B cell (primary cell): ENCODE measurements around the gene MEAK7. TPM values are rescaled to one million over a fixed set of nuclear protein-coding genes. Genes with fewer than 3 reads are reported as not detected.

ENCODE experiments used
- ATAC-seq: fragments of 200-7000 bp; cut with Tn5 transposase; one replicate; pipeline ENCODE4 v1.10.0; 2021; ENCODE audit warnings: low read depth, mild to moderate bottlenecking, moderate number of reproducible peaks, moderate library complexity
- CTCF ChIA-PET: fragments of 350-600 bp; sonication (Branson Sonifier 250); formaldehyde crosslinking; loops from one replicate; lab custom pipeline; 2021; ENCODE audit warnings: antibody characterized with exemption, inconsistent platforms; lab: Charles Lee
- POLR2A ChIA-PET: fragments of 350-600 bp; sonication (Branson Sonifier 250); formaldehyde crosslinking; loops from one replicate; lab custom pipeline; 2021; ENCODE audit warnings: antibody characterized with exemption; lab: Charles Lee
- DNase-seq: peaks from one replicate; pipeline ENCODE4 v3.0.0; 2013
- H2AFZ ChIP-seq: 2 replicates; pipeline ENCODE4 v1.6.1; 2012; ENCODE audit warnings: mild to moderate bottlenecking, low read depth, low read length; ENCODE audit not compliant: insufficient read depth, poor library complexity, severe bottlenecking
- H3K27ac ChIP-seq, 2 donors: 1 replicate in 1 of 2; 2 replicates in 1 of 2; pipeline ENCODE4 v1.5.1; 2012 to 2013; ENCODE audit warnings: low read length in 2 of 2, mild to moderate bottlenecking in 2 of 2, moderate library complexity in 1 of 2
- H3K27me3 ChIP-seq, 4 experiments: fragments of 200-600 bp in 1 of 4; sonication (generic) in 1 of 4; replicated peaks in 1 of 4; 1 replicate in 2 of 4; 2 replicates in 2 of 4; pipeline versions ENCODE4 v1.6.1 to v1.7.0; 2013 to 2016; ENCODE audit warnings: low read length in 3 of 4, mild to moderate bottlenecking in 2 of 4, mixed read lengths in 1 of 4, moderate library complexity in 1 of 4; ENCODE audit not compliant: insufficient read depth in 4 of 4, control insufficient read depth in 3 of 4; ENCODE audit errors: control extremely low read depth in 1 of 4
- H3K36me3 ChIP-seq, 2 experiments: replicated peaks in 1 of 2; 1 replicate in 1 of 2; 2 replicates in 1 of 2; pipeline versions ENCODE4 v1.6.1 to v1.7.1; 2013; ENCODE audit warnings: low read length in 1 of 2; ENCODE audit not compliant: insufficient read depth in 2 of 2, control insufficient read depth in 1 of 2; ENCODE audit errors: control extremely low read depth in 1 of 2, extremely low read depth in 1 of 2
- H3K4me1 ChIP-seq, 2 donors: fragments of 200-600 bp in 1 of 2; sonication (generic) in 1 of 2; 1 replicate in 1 of 2; 2 replicates in 1 of 2; pipeline versions ENCODE4 v1.5.1 to v1.6.1; 2013 to 2017; ENCODE audit warnings: low read length in 2 of 2; ENCODE audit not compliant: control insufficient read depth in 2 of 2, insufficient read depth in 2 of 2
- H3K4me2 ChIP-seq: replicated peaks from 2 replicates; pipeline ENCODE3; 2012; ENCODE audit warnings: mild to moderate bottlenecking, low read depth, low read length; ENCODE audit not compliant: poor library complexity, severe bottlenecking
- H3K4me3 ChIP-seq, 5 experiments: fragments of 200-600 bp in 1 of 5; sonication (generic) in 1 of 5; 1 replicate in 3 of 5; 2 replicates in 2 of 5; pipeline versions ENCODE4 v1.5.1 to v1.7.0; 2011 to 2016; ENCODE audit warnings: low read length in 4 of 5, mild to moderate bottlenecking in 4 of 5, low read depth in 2 of 5, control low read depth in 1 of 5, moderate library complexity in 1 of 5; ENCODE audit not compliant: insufficient read depth in 1 of 5; ENCODE audit errors: control extremely low read depth in 1 of 5, extremely low read depth in 1 of 5
- H3K79me2 ChIP-seq: fragments of 200-600 bp; sonication (generic); one replicate; pipeline ENCODE4 v1.6.0; 2016; ENCODE audit warnings: low read length; ENCODE audit not compliant: control insufficient read depth, insufficient read depth
- H3K9ac ChIP-seq: fragments of 200-600 bp; sonication (generic); 2 replicates; pipeline ENCODE4 v1.6.1; 2017; ENCODE audit warnings: mild to moderate bottlenecking, low read length, moderate library complexity
- H3K9me3 ChIP-seq, 3 donors: one replicate each; pipeline versions ENCODE4 v1.6.1 to v1.7.1; 2013; ENCODE audit warnings: low read length in 2 of 3; ENCODE audit not compliant: control insufficient read depth in 2 of 3, insufficient read depth in 1 of 3; ENCODE audit errors: control extremely low read depth in 1 of 3
- H4K20me1 ChIP-seq: 2 replicates; pipeline ENCODE4 v1.6.0; 2012; ENCODE audit warnings: mild to moderate bottlenecking, low read length; ENCODE audit not compliant: insufficient read depth, control insufficient read depth, poor library complexity, severe bottlenecking
- H3K27ac Mint-ChIP-seq: one replicate; pipeline ENCODE4 v1.8.0; 2021; ENCODE audit warnings: mixed read lengths
- H3K27me3 Mint-ChIP-seq: one replicate; pipeline ENCODE4 v1.8.0; 2021; ENCODE audit warnings: mixed read lengths
- H3K4me1 Mint-ChIP-seq: one replicate; pipeline ENCODE4 v1.8.0; 2021; ENCODE audit warnings: mixed read lengths
- H3K4me3 Mint-ChIP-seq: one replicate; pipeline ENCODE4 v1.8.0; 2021; ENCODE audit warnings: mixed read lengths
- H3K9me3 Mint-ChIP-seq: one replicate; pipeline ENCODE4 v1.8.0; 2022; ENCODE audit warnings: mixed read lengths; ENCODE audit not compliant: insufficient read depth
- CTCF ChIP-seq: fragments of 200-600 bp; IDR thresholded peaks from one replicate; pipeline ENCODE4 v1.8.0; 2022; ENCODE audit warnings: antibody characterized with exemption, mild to moderate bottlenecking
- EZH2 ChIP-seq: IDR thresholded peaks from 2 replicates; pipeline ENCODE4 v1.6.1; 2012; ENCODE audit warnings: borderline replicate concordance, low read depth, mild to moderate bottlenecking, moderate library complexity, low read length; ENCODE audit not compliant: insufficient read depth, poor library complexity, severe bottlenecking
- whole genome bisulfite sequencing: methylation state at CpG from one replicate; pipeline ENCODE4 v1.1.5; 2013; ENCODE audit warnings: missing lambda C conversion rate; ENCODE audit not compliant: insufficient coverage; 5-methylcytosine and 5-hydroxymethylcytosine counted together
- intact Hi-C: fragments of 100-400 bp; cut with micrococcal nuclease; formaldehyde crosslinking; loops from one replicate; pipeline ENCODE4 v1.10.0; 2022
- polyA plus RNA-seq: library from polyadenylated mRNA; depleted of rRNA; stranded (reverse); fragments of >200 nt; gene quantifications from 2 replicates; pipeline ENCODE4 v1.2.3, GENCODE V29; 2012
- total RNA-seq, 2 donors: library from RNA; stranded (reverse); fragments of 120-200 nt in 1 of 2; gene quantifications; 1 replicate in 1 of 2; 2 replicates in 1 of 2; pipeline versions ENCODE4 v1.2.3 to v1.2.4, GENCODE V29; 2013 to 2022

MEAK7 gene
- total and polyA plus RNA-seq, 2 donors (not counting 1 experiment from before 2014, with no cell fraction given), result 3.9 to 19.3 TPM

- Histone ChIP-seq H3K36me3 (peaks cover 0 to 3% of the 10 kb centered on the region in 2 experiments), H3K27ac (no peak overlapping the region), H3K27me3 (no peaks in the 10 kb centered on the region), H3K4me1 (no peaks in the 10 kb centered on the region), H3K9me3 (peaks cover 0 to 6% (median 1%) of the 10 kb centered on the region in 3 donors), H3K9ac (no peak overlapping the region), H4K20me1 (no peaks in the 10 kb centered on the region), H3K4me3 (no peak overlapping the region), H3K4me2 (no peak overlapping the region), H2AFZ (no peak overlapping the region), H3K79me2 (no peaks in the 10 kb centered on the region)
- intact Hi-C loops, result no loop called here
- no peak overlapping the region for H3K27ac Mint-ChIP-seq
- ChIA-PET POLR2A (no interaction called here), CTCF (no interaction called here)
- no peaks in the 10 kb centered on the region for H3K4me1 Mint-ChIP-seq
- WGBS, result 91% methylated on average over 29 of the region's 30 CpGs
- H3K4me3 Mint-ChIP-seq, result no peak overlapping the region
- peaks cover 3% of the 10 kb centered on the region for H3K9me3 Mint-ChIP-seq
- DNase-seq, result no peak
- no peaks in the 10 kb centered on the region for H3K27me3 Mint-ChIP-seq
- ATAC-seq, result no peak
- no peak for TF ChIP-seq CTCF
- no peak for TF ChIP-seq EZH2
Measured at GRCh38 chr16:84461413-84462295, 42.8 kb downstream of the MEAK7 start.

- Mint-ChIP-seq H3K27ac (no peak overlapping the region), H3K4me3 (no peak overlapping the region), H3K27me3 (no peaks in the 10 kb centered on the region), H3K4me1 (no peaks in the 10 kb centered on the region), H3K9me3 (no peaks in the 10 kb centered on the region)
- H3K36me3 ChIP-seq, result peaks cover 0 to 3% of the 10 kb centered on the region in 2 experiments
- no peak for TF ChIP-seq EZH2
- TF ChIP-seq CTCF, result no peak
- H3K4me3 ChIP-seq, result no peak overlapping the region
- no peak overlapping the region for H3K27ac ChIP-seq
- H3K4me2 ChIP-seq, result no peak overlapping the region
- 89% methylated on average over 5 of the region's 8 CpGs for WGBS
- peaks cover 0 to 6% (median 0%) of the 10 kb centered on the region in 3 donors for H3K9me3 ChIP-seq
- no peaks in the 10 kb centered on the region for H3K4me1 ChIP-seq
- H3K9ac ChIP-seq, result no peak overlapping the region
- H4K20me1 ChIP-seq, result no peaks in the 10 kb centered on the region
- no peak for ATAC-seq
- no peak overlapping the region for H2AFZ ChIP-seq
- POLR2A ChIA-PET, result no interaction called here
- H3K79me2 ChIP-seq, result no peaks in the 10 kb centered on the region
- no peak for DNase-seq
- CTCF ChIA-PET, result no interaction called here
- no peaks in the 10 kb centered on the region for H3K27me3 ChIP-seq
- intact Hi-C loops, result no loop called here
Measured at GRCh38 chr16:84461029-84461412, 43.4 kb downstream of the MEAK7 start.
